ENCODE data around the gene NOTUM. TPM values are rescaled to one million over a fixed set of nuclear protein-coding genes. Genes with fewer than 3 reads are reported as not detected.
A peak's percentile ranks its signal among the peaks of the same experiment; 100 is the strongest.

NOTUM gene
- total RNA-seq, 2 experiments from 2014 or later: not detected

DNA sequence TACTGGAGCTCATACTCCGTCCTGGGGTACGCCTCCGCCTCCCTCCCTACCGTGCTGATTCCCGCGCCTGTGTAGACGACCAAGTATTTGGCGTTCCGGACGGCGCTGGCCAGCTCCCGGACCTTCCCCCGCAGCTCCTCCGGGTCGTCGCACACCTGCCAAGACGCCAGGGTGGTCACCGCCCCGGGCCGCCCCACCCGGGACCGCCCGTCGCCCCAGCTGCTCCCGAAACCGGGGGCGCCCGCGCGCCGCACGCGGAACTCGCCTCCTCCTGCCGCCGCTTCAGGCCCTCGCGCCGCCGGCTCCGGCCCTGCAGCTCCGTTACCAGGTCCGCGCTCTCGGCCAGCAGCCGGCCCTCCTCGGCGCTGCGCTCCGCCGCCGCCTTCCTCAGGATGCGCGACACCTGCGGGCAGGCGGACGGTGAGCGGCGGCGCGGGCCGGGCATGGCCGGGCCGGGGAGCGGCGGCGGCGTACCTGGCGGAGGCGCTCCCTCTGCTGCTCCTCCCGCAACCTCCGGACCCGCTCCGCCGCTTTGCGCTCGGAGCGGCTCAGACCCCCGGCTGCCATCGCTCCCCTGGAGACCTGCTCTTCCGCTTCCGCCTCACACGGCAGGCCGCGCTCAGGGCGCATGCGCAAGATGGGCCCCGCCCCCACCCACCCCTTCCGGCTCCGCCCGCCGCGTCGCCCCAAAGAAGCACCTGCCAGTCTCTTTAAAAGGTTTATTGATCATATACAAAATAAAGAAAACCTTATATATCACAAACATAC, 43.2 kb downstream of the NOTUM start, which contains the start of gene SIRT7:
Gene SIRT7, minus strand, starts transcription at position 612 of the 768 bp plus-strand sequence. Its CDS starts 45 bp downstream, at position 567.
- peaks cover 26% of the 10 kb centered on the region for H3K4me1 Mint-ChIP-seq (ENCODE audit: low read depth)
- peaks cover 40% of the 10 kb centered on the region for H3K4me1 ChIP-seq (ENCODE audit: insufficient read depth, low read length)
- ATAC-seq (ENCODE audit: poor library complexity): peak; percentile 90
- CTCF ChIA-PET: no interaction called here
- peak within 1 kb of the TSS; percentile 97 for H3K4me3 Mint-ChIP-seq
- POLR2A ChIA-PET: interaction anchor here (0.6 to 3.0 kb wide), 6 partner anchors 9 to 120 kb away, joined by 3 to 26 read pairs (median 4); partner anchors contain the start of genes DCXR, MAFG and P4HB
- peaks cover 39% of the 10 kb centered on the region for H3K36me3 ChIP-seq (ENCODE audit: insufficient read depth, low read length)
- peaks cover 46% of the 10 kb centered on the region for H3K36me3 Mint-ChIP-seq (ENCODE audit: low read depth)
- H3K27ac ChIP-seq (ENCODE audit: low read depth in 1 of 2, low read length in 2 of 2): peak within 1 kb of the TSS in 1 of 2 donors; percentile 23
- DNase-seq: peak; percentile 67 to 95 (median 83)
- intact Hi-C loops (cut with DNase I, micrococcal nuclease): loop anchor here (1.0 to 5.0 kb wide), 2 partner anchors 56 to 85 kb away; partner anchors contain the start of gene MCRIP1 (in 1 of the 2)
- TF ChIP-seq, protein P1, sequence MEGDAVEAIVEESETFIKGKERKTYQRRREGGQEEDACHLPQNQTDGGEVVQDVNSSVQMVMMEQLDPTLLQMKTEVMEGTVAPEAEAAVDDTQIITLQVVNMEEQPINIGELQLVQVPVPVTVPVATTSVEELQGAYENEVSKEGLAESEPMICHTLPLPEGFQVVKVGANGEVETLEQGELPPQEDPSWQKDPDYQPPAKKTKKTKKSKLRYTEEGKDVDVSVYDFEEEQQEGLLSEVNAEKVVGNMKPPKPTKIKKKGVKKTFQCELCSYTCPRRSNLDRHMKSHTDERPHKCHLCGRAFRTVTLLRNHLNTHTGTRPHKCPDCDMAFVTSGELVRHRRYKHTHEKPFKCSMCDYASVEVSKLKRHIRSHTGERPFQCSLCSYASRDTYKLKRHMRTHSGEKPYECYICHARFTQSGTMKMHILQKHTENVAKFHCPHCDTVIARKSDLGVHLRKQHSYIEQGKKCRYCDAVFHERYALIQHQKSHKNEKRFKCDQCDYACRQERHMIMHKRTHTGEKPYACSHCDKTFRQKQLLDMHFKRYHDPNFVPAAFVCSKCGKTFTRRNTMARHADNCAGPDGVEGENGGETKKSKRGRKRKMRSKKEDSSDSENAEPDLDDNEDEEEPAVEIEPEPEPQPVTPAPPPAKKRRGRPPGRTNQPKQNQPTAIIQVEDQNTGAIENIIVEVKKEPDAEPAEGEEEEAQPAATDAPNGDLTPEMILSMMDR (IDR thresholded peaks at IDR 0.05): no peak
- H3K27me3 ChIP-seq (ENCODE audit: control insufficient read depth in 1 of 2, insufficient read depth in 2 of 2, low read length in 2 of 2): no peaks in the 10 kb centered on the region
- H3K27ac Mint-ChIP-seq: peak within 1 kb of the TSS; percentile 85
- no peaks in the 10 kb centered on the region for H3K27me3 Mint-ChIP-seq
- H3K9me3 ChIP-seq (ENCODE audit: control insufficient read depth in 1 of 2, insufficient read depth in 1 of 2, low read length in 2 of 2): no peaks in the 10 kb centered on the region
- H3K9me3 Mint-ChIP-seq: no peaks in the 10 kb centered on the region
- peak within 1 kb of the TSS; percentile 71 for H3K4me3 ChIP-seq (ENCODE audit: low read length)

DNA sequence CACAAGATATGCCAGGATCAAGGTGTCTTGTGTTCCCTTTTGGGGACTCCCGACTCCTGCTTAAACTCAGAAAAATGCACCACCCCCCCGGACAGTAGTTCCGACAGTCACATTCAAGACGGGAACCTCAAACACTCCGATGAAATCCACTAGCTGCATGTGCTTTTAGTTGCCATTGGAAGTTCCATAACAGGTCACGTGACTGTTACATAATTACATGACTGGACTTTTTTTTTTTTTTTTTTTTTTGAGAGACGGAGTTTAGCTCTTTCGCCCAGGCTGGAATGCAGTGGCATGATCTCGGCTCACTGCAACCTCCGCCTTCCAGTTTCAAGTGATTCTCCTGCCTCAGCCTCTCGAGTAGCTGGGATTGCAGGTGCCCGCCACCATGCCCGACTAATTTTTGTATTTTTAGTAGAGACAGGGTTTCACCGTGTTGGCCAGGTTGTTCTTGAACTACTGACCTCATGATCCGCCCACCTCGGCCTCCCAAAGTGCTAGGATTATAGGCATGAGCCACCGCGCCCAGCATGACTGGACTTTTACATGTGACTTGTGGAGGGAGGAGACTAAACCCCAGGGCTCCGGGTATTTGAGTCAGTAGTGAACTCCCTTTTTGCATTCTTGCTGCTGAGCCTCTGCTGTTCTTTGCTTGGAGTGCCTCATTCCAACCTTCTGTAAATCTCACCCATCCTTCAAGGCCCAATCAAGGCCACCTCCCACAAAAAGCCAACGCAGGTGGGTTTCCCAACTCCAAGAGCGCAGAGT, 44.6 kb downstream of the NOTUM start:
- CTCF ChIA-PET: no interaction called here
- H3K4me1 Mint-ChIP-seq (ENCODE audit: low read depth): peaks cover 26% of the 10 kb centered on the region
- H3K36me3 Mint-ChIP-seq (ENCODE audit: low read depth): peaks cover 55% of the 10 kb centered on the region
- intact Hi-C loops (cut with DNase I, micrococcal nuclease): loop anchor here in 1 of 2 experiments (5.0 kb wide), 1 partner anchor 84 kb away; the partner anchor contains the start of gene MCRIP1
- POLR2A ChIA-PET: interaction anchor here (1.0 to 3.0 kb wide), 5 partner anchors 11 to 121 kb away, joined by 3 to 26 read pairs (median 5); partner anchors contain the start of genes DCXR, MAFG and P4HB
- no peaks in the 10 kb centered on the region for H3K9me3 Mint-ChIP-seq
- H3K36me3 ChIP-seq (ENCODE audit: insufficient read depth, low read length): peaks cover 46% of the 10 kb centered on the region
- H3K27ac Mint-ChIP-seq: peak overlapping the region; percentile 69
- no peaks in the 10 kb centered on the region for H3K9me3 ChIP-seq (ENCODE audit: control insufficient read depth in 1 of 2, insufficient read depth in 1 of 2, low read length in 2 of 2)
- TF ChIP-seq, protein P1 (IDR thresholded peaks at IDR 0.05): no peak
- ATAC-seq (ENCODE audit: poor library complexity) (no peak), DNase-seq (peak in 1 of 14 experiments; percentile 42)
- H3K4me3 Mint-ChIP-seq: peak overlapping the region; percentile 87
- H3K27me3 ChIP-seq (ENCODE audit: control insufficient read depth in 1 of 2, insufficient read depth in 2 of 2, low read length in 2 of 2): no peaks in the 10 kb centered on the region
- no peak overlapping the region for H3K27ac ChIP-seq (ENCODE audit: low read depth in 1 of 2, low read length in 2 of 2)
- peak overlapping the region; percentile 71 for H3K4me3 ChIP-seq (ENCODE audit: low read length)
- peaks cover 42% of the 10 kb centered on the region for H3K4me1 ChIP-seq (ENCODE audit: insufficient read depth, low read length)
- H3K27me3 Mint-ChIP-seq: no peaks in the 10 kb centered on the region

DNA sequence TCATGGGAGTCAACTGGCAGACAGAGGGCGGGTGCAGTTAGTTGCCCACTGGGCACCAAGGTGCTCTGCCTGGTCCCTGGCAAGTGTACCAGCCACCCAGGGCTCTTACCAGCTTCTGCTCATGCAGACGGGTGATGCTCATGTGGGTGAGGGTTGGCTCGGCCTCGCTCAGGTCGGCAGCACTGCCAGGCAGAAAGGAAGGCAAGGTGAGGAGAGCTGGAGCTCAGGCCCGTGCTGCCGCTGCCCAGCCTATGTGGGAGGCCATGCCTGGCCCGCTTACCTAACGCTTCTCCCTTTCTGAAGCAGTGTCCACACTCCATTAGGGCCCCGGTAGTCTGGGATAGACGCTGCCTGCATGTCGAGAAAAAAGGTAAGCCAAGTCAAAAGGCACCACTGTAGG, 45.7 kb downstream of the NOTUM start:
- TF ChIP-seq, protein P1 (IDR thresholded peaks at IDR 0.05): no peak
- Histone ChIP-seq H3K27ac (ENCODE audit: low read depth in 1 of 2, low read length in 2 of 2) (no peak overlapping the region), H3K9me3 (ENCODE audit: control insufficient read depth in 1 of 2, insufficient read depth in 1 of 2, low read length in 2 of 2) (no peaks in the 10 kb centered on the region), H3K36me3 (ENCODE audit: insufficient read depth, low read length) (peaks cover 46% of the 10 kb centered on the region), H3K27me3 (ENCODE audit: control insufficient read depth in 1 of 2, insufficient read depth in 2 of 2, low read length in 2 of 2) (no peaks in the 10 kb centered on the region), H3K4me1 (ENCODE audit: insufficient read depth, low read length) (peaks cover 47% of the 10 kb centered on the region), H3K4me3 (ENCODE audit: low read length) (no peak overlapping the region)
- no peak for DNase-seq
- ATAC-seq (ENCODE audit: poor library complexity): no peak
- H3K27me3 Mint-ChIP-seq: no peaks in the 10 kb centered on the region
- POLR2A ChIA-PET: interaction anchor here (3.0 kb wide), 1 partner anchor 12 kb away, joined by 26 read pairs; the partner anchor contains the start of gene MAFG
- peaks cover 52% of the 10 kb centered on the region for H3K36me3 Mint-ChIP-seq (ENCODE audit: low read depth)
- peak overlapping the region; percentile 87 for H3K4me3 Mint-ChIP-seq
- H3K27ac Mint-ChIP-seq: no peak overlapping the region
- intact Hi-C loops (cut with DNase I, micrococcal nuclease): loop anchor here in 1 of 2 experiments (5.0 kb wide), 1 partner anchor 83 kb away; the partner anchor contains the start of gene MCRIP1
- H3K9me3 Mint-ChIP-seq: no peaks in the 10 kb centered on the region
- peaks cover 30% of the 10 kb centered on the region for H3K4me1 Mint-ChIP-seq (ENCODE audit: low read depth)
- CTCF ChIA-PET: no interaction called here

Measured in CD4-positive, alpha-beta T cell (primary cell).